IPS-11a (cell line): ENCODE results near the gene CCNY.

Experiments
- H3K4me3 ChIP-seq: one replicate; pipeline ENCODE4 v1.5.1; 2013; ENCODE audit warnings: low read depth, low read length, control low read depth

Gene CCNY

GRCh38 chr10:35423505-35424306 is 87.4 kb downstream of the CCNY start:
- no peak overlapping the region for H3K4me3 ChIP-seq

DNA sequence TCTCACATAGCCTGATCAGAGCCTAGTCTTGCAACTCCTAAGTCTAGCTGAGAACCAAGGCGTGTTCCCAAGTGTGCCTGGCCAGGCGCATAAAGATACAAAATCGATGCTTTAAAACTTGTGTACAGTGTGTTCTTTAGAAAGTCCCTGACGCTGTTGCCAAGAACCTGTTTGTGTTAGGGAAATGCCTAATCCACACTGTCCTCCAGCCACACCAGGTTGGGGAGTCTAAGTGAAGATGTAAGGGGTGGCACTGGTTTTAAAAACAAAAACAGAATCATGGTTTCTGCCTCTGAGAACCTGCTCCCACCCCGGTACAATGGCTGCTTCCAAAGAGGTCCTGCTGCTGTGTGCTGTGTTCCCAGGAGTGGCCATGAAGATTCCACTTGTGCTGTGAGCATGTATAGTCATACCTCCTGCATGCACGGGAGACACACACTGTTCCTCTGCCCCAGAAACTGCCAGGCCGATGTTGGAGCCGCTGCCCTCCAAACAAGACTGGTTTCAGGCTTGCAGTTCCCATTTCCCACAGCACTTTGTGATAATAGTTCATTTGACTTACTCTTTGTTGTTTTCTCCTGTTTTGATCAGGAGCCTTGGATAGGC is 88.5 kb downstream of the CCNY start:
- H3K4me3 ChIP-seq: no peak overlapping the region

GRCh38 chr10:35425595-35425994 is 89.3 kb downstream of the CCNY start:
- H3K4me3 ChIP-seq: no peak overlapping the region

DNA sequence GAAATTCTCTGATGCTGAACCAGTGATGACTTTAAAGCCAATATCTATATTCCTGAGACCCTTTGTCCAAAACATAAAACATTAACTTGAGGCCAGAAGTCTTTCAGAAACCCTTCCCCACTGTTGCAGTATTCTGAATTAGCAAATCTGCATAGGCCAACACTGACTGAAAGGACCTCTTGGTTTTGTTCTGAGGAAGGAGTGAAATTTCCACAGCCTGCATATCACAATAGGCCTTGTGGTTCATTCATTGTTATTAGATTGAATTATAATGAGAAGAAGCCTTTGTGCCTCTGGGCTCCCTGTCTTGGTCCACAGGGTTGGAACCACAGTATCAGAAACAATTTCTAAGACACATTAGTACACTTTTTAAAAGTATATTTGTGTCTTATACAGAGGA is 90.3 kb downstream of the CCNY start:
- no peak overlapping the region for H3K4me3 ChIP-seq

GRCh38 chr10:35427543-35427942 is 91.2 kb downstream of the CCNY start:
- H3K4me3 ChIP-seq: no peak overlapping the region

- H3K4me3 ChIP-seq: no peak overlapping the region
Measured at GRCh38 chr10:35428521-35428920, 92.2 kb downstream of the CCNY start.

DNA sequence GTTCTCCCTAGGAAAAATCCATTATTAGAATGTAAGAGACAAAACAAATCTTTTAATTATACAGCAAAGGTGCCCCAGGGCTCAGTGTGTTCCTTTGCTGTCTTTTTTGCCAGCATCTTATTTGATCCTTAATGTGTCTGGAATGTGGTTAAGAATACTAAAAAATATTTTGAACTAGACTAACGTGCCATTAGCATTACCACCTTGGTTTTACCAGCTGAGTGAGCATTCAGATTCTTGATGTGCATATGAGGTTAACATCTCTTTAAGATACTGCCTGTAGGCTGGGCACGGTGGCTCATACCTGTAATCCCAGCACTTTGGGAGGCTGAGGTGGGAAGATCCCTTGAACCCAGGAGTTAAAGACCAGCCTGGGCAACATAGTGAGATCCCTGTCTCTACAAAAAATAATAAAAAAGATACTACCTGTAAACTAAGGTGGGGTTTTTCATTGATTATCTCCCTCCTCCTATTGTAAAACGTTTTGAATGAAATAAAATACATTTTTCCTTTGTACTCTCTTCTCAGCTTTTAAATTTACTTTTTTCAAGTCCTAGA is 96.6 kb downstream of the CCNY start:
- no peak overlapping the region for H3K4me3 ChIP-seq

- no peak overlapping the region for H3K4me3 ChIP-seq
Measured at GRCh38 chr10:35433851-35434426, 97.6 kb downstream of the CCNY start.

DNA sequence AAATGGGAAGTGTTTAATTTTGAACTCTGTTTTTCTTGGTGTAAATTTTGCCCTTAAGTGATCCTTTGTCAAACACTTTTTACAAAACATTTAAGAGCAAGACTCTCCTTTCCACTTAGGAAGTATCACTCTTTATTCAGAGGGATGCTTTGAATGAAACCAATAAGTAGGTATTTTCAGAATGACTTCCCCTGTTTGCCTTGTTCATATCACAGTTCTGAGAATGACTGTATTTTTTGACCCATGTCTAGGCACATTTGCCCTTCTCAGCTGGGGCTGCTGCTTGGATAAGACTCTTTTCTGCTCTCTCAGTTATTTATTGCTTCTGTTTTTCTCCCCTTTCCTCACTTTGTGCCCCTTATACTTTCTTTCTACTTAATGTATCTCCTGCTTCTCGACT is 98.2 kb downstream of the CCNY start:
- H3K4me3 ChIP-seq: no peak overlapping the region

DNA sequence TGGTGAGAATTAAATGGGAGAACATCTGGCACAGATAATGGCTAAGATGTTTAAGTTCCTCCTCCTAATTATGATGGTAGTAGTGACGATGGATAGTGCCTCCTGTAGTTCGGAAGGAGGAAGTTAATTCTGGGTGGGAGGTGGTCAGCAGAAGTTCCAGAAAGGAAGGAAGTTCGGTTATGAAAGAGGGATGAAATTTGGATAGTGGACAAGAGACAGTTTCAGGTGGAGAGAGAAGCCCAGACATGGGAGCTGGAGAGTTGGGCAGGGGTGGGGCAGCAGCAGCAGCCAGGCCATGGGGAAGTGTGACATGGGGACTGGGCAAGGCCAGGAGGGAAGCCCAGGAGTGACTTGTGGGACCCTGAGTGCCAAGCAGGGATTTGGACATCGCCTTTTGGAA is 99.5 kb downstream of the CCNY start:
- H3K4me3 ChIP-seq: no peak overlapping the region

DNA sequence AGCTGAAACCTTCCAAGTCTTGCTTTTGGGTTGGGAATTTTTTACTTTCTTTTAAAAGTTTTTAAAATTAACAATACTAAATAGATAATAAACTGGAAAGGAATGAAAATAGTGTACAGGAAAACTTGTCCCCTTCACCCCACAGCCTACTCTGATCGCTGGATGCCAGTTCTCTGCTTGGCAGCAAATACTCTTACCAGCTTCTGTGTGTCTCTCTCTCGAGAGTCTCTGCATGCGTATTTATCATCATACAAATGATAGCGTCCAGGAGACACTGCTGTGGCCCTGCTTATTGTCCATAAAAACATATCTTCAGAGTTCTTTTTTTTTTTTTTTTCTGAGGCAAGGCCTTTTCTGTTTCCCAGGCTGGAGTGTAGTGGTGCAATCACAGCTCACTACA is 101.5 kb downstream of the CCNY start:
- no peak overlapping the region for H3K4me3 ChIP-seq

GRCh38 chr10:35438718-35439571 is 102.6 kb downstream of the CCNY start:
- H3K4me3 ChIP-seq: no peak overlapping the region

GRCh38 chr10:35440016-35440415 is 103.7 kb downstream of the CCNY start:
- no peak overlapping the region for H3K4me3 ChIP-seq

- no peak overlapping the region for H3K4me3 ChIP-seq
Measured at GRCh38 chr10:35442028-35442427, 105.7 kb downstream of the CCNY start.

DNA sequence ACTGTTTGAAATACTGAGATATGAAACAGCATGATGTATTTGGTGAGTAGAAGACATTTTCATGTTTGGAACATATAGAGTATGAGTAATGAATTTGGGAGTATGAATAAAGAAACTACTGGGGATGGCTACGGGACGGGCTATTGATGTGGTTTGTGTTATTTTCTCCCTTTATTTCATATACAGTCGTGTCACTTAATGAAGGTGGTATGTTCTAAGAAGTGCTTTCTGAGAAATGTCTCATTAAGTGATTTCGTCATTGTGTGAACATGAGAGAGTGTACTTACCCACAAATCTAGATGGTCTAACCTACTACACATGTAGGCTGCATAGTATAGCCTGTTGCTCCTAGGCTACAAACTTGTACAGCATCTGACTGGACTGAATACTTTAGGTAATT is 106.3 kb downstream of the CCNY start:
- H3K4me3 ChIP-seq: no peak overlapping the region

- H3K4me3 ChIP-seq: no peak overlapping the region
Measured at GRCh38 chr10:35443858-35444257, 107.5 kb downstream of the CCNY start.

DNA sequence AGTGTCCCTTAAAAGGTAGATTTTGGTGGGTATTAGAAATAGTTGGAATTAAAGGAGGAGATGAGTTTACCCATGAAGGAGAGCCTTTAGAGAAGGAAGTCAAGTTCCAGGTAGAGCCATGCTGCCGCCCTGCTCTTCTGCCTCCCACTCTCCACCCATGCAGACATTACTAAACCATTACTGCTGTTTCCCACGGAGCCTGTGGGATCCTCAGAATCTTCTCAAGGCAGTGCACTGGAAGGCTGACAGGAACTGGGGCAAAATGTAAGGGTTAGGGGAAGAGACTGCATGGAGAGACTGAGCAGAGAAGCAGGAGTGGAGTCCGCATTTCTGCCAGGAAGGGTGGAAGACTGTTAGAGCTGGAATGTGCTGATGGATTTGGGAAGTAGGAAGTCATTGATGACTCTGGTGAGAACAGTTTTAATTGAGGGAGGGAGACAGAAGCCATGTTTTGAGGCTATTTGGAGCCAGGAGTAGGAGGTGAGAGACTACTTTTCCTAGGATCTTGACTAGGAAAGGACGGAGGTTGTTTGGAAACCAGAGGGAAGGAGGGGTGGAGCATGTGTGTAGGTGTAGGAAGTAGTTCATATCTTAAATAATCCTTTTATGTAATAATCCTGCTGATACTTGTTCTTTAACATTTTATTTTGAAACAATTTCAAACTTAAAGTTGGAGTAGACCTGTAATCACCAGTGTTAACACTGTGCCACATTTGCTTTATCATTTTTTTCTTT is 109.0 kb downstream of the CCNY start:
- no peak overlapping the region for H3K4me3 ChIP-seq

- no peak overlapping the region for H3K4me3 ChIP-seq
Measured at GRCh38 chr10:35446439-35446838, 110.1 kb downstream of the CCNY start.

DNA sequence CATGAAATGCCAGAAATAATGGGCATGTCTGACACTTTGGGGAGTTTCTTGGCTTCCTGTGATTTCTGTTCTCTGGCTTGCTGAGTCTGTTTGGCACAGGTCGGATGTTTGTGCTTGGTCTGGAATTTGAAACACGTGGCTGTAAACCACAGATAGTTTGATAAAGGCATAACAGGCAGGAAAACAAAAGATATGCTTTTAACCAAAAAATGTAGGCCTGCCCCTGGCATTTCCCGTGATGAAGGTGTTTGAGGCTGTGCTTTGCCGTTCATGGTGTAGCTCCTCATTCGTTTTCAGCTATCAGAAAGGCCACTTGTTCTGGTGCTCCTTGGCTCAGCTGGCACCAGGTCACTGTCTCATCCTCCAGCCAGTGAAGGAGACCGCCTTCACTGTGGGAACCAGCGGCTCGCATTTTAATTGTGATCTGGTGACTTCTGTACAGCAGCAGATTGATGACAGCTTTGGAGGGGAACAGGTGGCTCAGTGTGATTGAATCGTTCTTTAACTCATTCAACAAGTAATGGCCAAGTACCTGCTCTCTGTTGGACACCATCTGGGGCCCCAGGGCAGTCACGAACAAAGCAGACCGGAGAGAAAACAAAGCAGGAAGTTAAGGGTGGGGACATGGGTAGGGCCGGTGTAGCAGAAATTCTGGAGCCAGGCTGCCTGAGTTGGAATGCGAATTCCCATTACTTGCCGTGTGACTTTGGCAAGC is 111.5 kb downstream of the CCNY start:
- no peak overlapping the region for H3K4me3 ChIP-seq
